ENCODE measurements around the gene MS4A3.
"Not testable (repeated sequence)": the region's sequence is repeated elsewhere in the genome, so short reads cannot be mapped to it uniquely, and the experiment has no call there.

Gene MS4A3

GRCh38 chr11:60069450-60069849, 13.0 kb downstream of the MS4A3 start:
- Histone ChIP-seq H3K9me3 (replicated peaks; ENCODE audit: insufficient read depth, low read length) (no peaks in the 10 kb centered on the region), H3K36me3 (replicated peaks; ENCODE audit: insufficient read depth, low read length) (no peaks in the 10 kb centered on the region), H3K9ac (ENCODE audit: low read length) (no peak overlapping the region)

GRCh38 chr11:60071644-60072043, 15.2 kb downstream of the MS4A3 start:
- H3K4me1 ChIP-seq (ENCODE audit: low read length); DNase-seq: not testable (repeated sequence)

More at GRCh38 chr11:60069450-60069849, 13.0 kb downstream of the MS4A3 start:
- Histone ChIP-seq H3K4me2 (ENCODE audit: low read depth, low read length) (no peak overlapping the region), H3K4me3 (ENCODE audit: low read length) (no peak overlapping the region), H3K79me2 (ENCODE audit: low read length) (no peaks in the 10 kb centered on the region), H3K27me3 (replicated peaks; ENCODE audit: insufficient read depth, low read length) (no peaks in the 10 kb centered on the region), H3K4me1 (ENCODE audit: low read length) (no peaks in the 10 kb centered on the region), H3K9me2 (replicated peaks; ENCODE audit: insufficient read depth, low read length) (no peaks in the 10 kb centered on the region), H4K20me1 (ENCODE audit: insufficient read depth, low read length) (no peaks in the 10 kb centered on the region), H3F3A (ENCODE audit: insufficient read depth, low read length) (no peaks in the 10 kb centered on the region), H3K27ac (ENCODE audit: low read length) (no peak overlapping the region), H2AFZ (ENCODE audit: low read length) (no peak overlapping the region)
- DNase-seq = no peak
- TF ChIP-seq CTCF (IDR thresholded peaks at IDR 0.05; ENCODE audit: low read length) (no peak), EZH2phosphoT487 (IDR thresholded peaks at IDR 0.05; ENCODE audit: low read length) (no peak), EZH2 (optimal IDR thresholded peaks at IDR 0.05; ENCODE audit: low read depth, low read length) (no peak)

GRCh38 chr11:60077216-60077817, 20.9 kb downstream of the MS4A3 start:
- no peak overlapping the region for H2AFZ ChIP-seq (ENCODE audit: low read length)
- no peak overlapping the region for H3K9ac ChIP-seq (ENCODE audit: low read length)
- H3K4me3 ChIP-seq (ENCODE audit: low read length) = no peak overlapping the region
- no peaks in the 10 kb centered on the region for H3F3A ChIP-seq (ENCODE audit: insufficient read depth, low read length)
- H3K27ac ChIP-seq (ENCODE audit: low read length) = no peak overlapping the region
- no peaks in the 10 kb centered on the region for H3K27me3 ChIP-seq (replicated peaks; ENCODE audit: insufficient read depth, low read length)
- no peaks in the 10 kb centered on the region for H3K9me3 ChIP-seq (replicated peaks; ENCODE audit: insufficient read depth, low read length)
- DNase-seq = no peak
- H3K36me3 ChIP-seq (replicated peaks; ENCODE audit: insufficient read depth, low read length) = no peaks in the 10 kb centered on the region
- no peaks in the 10 kb centered on the region for H4K20me1 ChIP-seq (ENCODE audit: insufficient read depth, low read length)
- H3K4me1 ChIP-seq (ENCODE audit: low read length) = no peaks in the 10 kb centered on the region
- TF ChIP-seq EZH2 (optimal IDR thresholded peaks at IDR 0.05; ENCODE audit: low read depth, low read length) (no peak), EZH2phosphoT487 (IDR thresholded peaks at IDR 0.05; ENCODE audit: low read length) (no peak), CTCF (IDR thresholded peaks at IDR 0.05; ENCODE audit: low read length) (no peak)
- H3K4me2 ChIP-seq (ENCODE audit: low read depth, low read length) = no peak overlapping the region
- no peaks in the 10 kb centered on the region for H3K9me2 ChIP-seq (replicated peaks; ENCODE audit: insufficient read depth, low read length)
- H3K79me2 ChIP-seq (ENCODE audit: low read length) = no peaks in the 10 kb centered on the region

More at GRCh38 chr11:60071644-60072043, 15.2 kb downstream of the MS4A3 start:
- not testable (repeated sequence) for H3K27ac ChIP-seq (ENCODE audit: low read length); H3K36me3 ChIP-seq (replicated peaks; ENCODE audit: insufficient read depth, low read length); H3K4me2 ChIP-seq (ENCODE audit: low read depth, low read length); H3K4me3 ChIP-seq (ENCODE audit: low read length); H3K27me3 ChIP-seq (replicated peaks; ENCODE audit: insufficient read depth, low read length); H4K20me1 ChIP-seq (ENCODE audit: insufficient read depth, low read length); H2AFZ ChIP-seq (ENCODE audit: low read length); H3K9me2 ChIP-seq (replicated peaks; ENCODE audit: insufficient read depth, low read length); H3K9me3 ChIP-seq (replicated peaks; ENCODE audit: insufficient read depth, low read length); H3K9ac ChIP-seq (ENCODE audit: low read length); H3F3A ChIP-seq (ENCODE audit: insufficient read depth, low read length); H3K79me2 ChIP-seq (ENCODE audit: low read length)

- Histone ChIP-seq H3K4me3 (ENCODE audit: low read length) (no peak overlapping the region), H4K20me1 (ENCODE audit: insufficient read depth, low read length) (no peaks in the 10 kb centered on the region), H3K36me3 (replicated peaks; ENCODE audit: insufficient read depth, low read length) (no peaks in the 10 kb centered on the region), H3K79me2 (ENCODE audit: low read length) (no peaks in the 10 kb centered on the region), H3K9me2 (replicated peaks; ENCODE audit: insufficient read depth, low read length) (no peaks in the 10 kb centered on the region), H3K4me1 (ENCODE audit: low read length) (no peaks in the 10 kb centered on the region), H2AFZ (ENCODE audit: low read length) (no peak overlapping the region), H3K27ac (ENCODE audit: low read length) (no peak overlapping the region), H3K27me3 (replicated peaks; ENCODE audit: insufficient read depth, low read length) (no peaks in the 10 kb centered on the region), H3K9me3 (replicated peaks; ENCODE audit: insufficient read depth, low read length) (no peaks in the 10 kb centered on the region), H3K4me2 (ENCODE audit: low read depth, low read length) (no peak overlapping the region), H3F3A (ENCODE audit: insufficient read depth, low read length) (no peaks in the 10 kb centered on the region), H3K9ac (ENCODE audit: low read length) (no peak overlapping the region)
- TF ChIP-seq EZH2phosphoT487 (IDR thresholded peaks at IDR 0.05; ENCODE audit: low read length) (no peak), CTCF (IDR thresholded peaks at IDR 0.05; ENCODE audit: low read length) (no peak), EZH2 (optimal IDR thresholded peaks at IDR 0.05; ENCODE audit: low read depth, low read length) (no peak)
- DNase-seq = no peak
Observed at GRCh38 chr11:60077981-60078380, 21.5 kb downstream of the MS4A3 start.
